Measurements from ENCODE around the gene ABCD4. TPM values are rescaled to one million over a fixed set of nuclear protein-coding genes. Genes with fewer than 3 reads are reported as not detected.

ABCD4 gene
- polyA plus RNA-seq, 3 donors = 13.9 to 54.1 (median 14.2) TPM

GRCh38 chr14:74262076-74262475 is 40.7 kb downstream of the ABCD4 start:
- DNase-seq = no peak
- peaks cover 13% of the 10 kb centered on the region in 2 donors for H3K4me1 ChIP-seq (ENCODE audit: control insufficient read depth in 1 of 2, insufficient read depth in 2 of 2, low read length in 2 of 2)
- H3K4me1 Mint-ChIP-seq = peaks cover 8% of the 10 kb centered on the region
- TF ChIP-seq, protein P1, sequence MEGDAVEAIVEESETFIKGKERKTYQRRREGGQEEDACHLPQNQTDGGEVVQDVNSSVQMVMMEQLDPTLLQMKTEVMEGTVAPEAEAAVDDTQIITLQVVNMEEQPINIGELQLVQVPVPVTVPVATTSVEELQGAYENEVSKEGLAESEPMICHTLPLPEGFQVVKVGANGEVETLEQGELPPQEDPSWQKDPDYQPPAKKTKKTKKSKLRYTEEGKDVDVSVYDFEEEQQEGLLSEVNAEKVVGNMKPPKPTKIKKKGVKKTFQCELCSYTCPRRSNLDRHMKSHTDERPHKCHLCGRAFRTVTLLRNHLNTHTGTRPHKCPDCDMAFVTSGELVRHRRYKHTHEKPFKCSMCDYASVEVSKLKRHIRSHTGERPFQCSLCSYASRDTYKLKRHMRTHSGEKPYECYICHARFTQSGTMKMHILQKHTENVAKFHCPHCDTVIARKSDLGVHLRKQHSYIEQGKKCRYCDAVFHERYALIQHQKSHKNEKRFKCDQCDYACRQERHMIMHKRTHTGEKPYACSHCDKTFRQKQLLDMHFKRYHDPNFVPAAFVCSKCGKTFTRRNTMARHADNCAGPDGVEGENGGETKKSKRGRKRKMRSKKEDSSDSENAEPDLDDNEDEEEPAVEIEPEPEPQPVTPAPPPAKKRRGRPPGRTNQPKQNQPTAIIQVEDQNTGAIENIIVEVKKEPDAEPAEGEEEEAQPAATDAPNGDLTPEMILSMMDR (IDR thresholded peaks at IDR 0.05) = no peak
- no peaks in the 10 kb centered on the region for H4K20me1 ChIP-seq (ENCODE audit: insufficient read depth, low read length)
- no peaks in the 10 kb centered on the region for H3K79me2 ChIP-seq (ENCODE audit: insufficient read depth, low read length)
- H3K27me3 Mint-ChIP-seq (ENCODE audit: low read depth in 3 of 3) = peaks cover 26 to 35% (median 33%) of the 10 kb centered on the region in 3 donors
- H3K4me2 ChIP-seq (replicated peaks; ENCODE audit: extremely low read depth, low read length, poor library complexity, severe bottlenecking) = no peak overlapping the region
- H3K27ac ChIP-seq (ENCODE audit: low read depth in 1 of 2, low read length in 2 of 2) = no peak overlapping the region
- peaks cover 13 to 26% of the 10 kb centered on the region in 2 donors for H3K27me3 ChIP-seq (ENCODE audit: control insufficient read depth in 2 of 2, insufficient read depth in 2 of 2, low read length in 2 of 2)
- no peaks in the 10 kb centered on the region for H3K36me3 ChIP-seq (replicated peaks in 1 of 2; ENCODE audit: control insufficient read depth in 1 of 2, insufficient read depth in 2 of 2, low read length in 2 of 2)
- no peak overlapping the region for H3K4me3 Mint-ChIP-seq
- H3K9me3 Mint-ChIP-seq = peaks cover 0 to 10% (median 0%) of the 10 kb centered on the region in 7 donors
- no peak overlapping the region for H2AFZ ChIP-seq (ENCODE audit: insufficient read depth, low read depth, low read length, poor library complexity, severe bottlenecking)
- intact Hi-C loops (cut with micrococcal nuclease) = no loop called here
- no peak overlapping the region for H3K27ac Mint-ChIP-seq
- H3K9ac ChIP-seq (ENCODE audit: insufficient read depth, low read length, poor library complexity, severe bottlenecking) = no peak overlapping the region
- WGBS (ENCODE audit: insufficient coverage) = 93% methylated on average over 8 of the region's 9 CpGs
- H3K9me3 ChIP-seq (replicated peaks in 1 of 2; ENCODE audit: control insufficient read depth in 1 of 2, insufficient read depth in 1 of 2, low read length in 2 of 2) = no peaks in the 10 kb centered on the region
- no peaks in the 10 kb centered on the region for H3K36me3 Mint-ChIP-seq
- no peak overlapping the region for H3K4me3 ChIP-seq (replicated peaks in 1 of 3; ENCODE audit: low read depth in 2 of 3, low read length in 3 of 3)

- H3K4me1 Mint-ChIP-seq = peaks cover 12% of the 10 kb centered on the region
- H3K9me3 Mint-ChIP-seq = peaks cover 0 to 10% (median 0%) of the 10 kb centered on the region in 7 donors
- no peaks in the 10 kb centered on the region for H3K36me3 Mint-ChIP-seq
- no peak for DNase-seq
- Histone ChIP-seq H3K4me1 (ENCODE audit: control insufficient read depth in 1 of 2, insufficient read depth in 2 of 2, low read length in 2 of 2) (peaks cover 15 to 16% of the 10 kb centered on the region in 2 donors), H3K27ac (ENCODE audit: low read depth in 1 of 2, low read length in 2 of 2) (no peak overlapping the region), H3K79me2 (ENCODE audit: insufficient read depth, low read length) (no peaks in the 10 kb centered on the region), H3K27me3 (ENCODE audit: control insufficient read depth in 2 of 2, insufficient read depth in 2 of 2, low read length in 2 of 2) (peaks cover 13 to 26% of the 10 kb centered on the region in 2 donors), H3K9me3 (replicated peaks in 1 of 2; ENCODE audit: control insufficient read depth in 1 of 2, insufficient read depth in 1 of 2, low read length in 2 of 2) (no peaks in the 10 kb centered on the region), H3K4me2 (replicated peaks; ENCODE audit: extremely low read depth, low read length, poor library complexity, severe bottlenecking) (no peak overlapping the region), H3K9ac (ENCODE audit: insufficient read depth, low read length, poor library complexity, severe bottlenecking) (no peak overlapping the region), H3K36me3 (replicated peaks in 1 of 2; ENCODE audit: control insufficient read depth in 1 of 2, insufficient read depth in 2 of 2, low read length in 2 of 2) (no peaks in the 10 kb centered on the region), H3K4me3 (replicated peaks in 1 of 3; ENCODE audit: low read depth in 2 of 3, low read length in 3 of 3) (no peak overlapping the region), H2AFZ (ENCODE audit: insufficient read depth, low read depth, low read length, poor library complexity, severe bottlenecking) (no peak overlapping the region), H4K20me1 (ENCODE audit: insufficient read depth, low read length) (no peaks in the 10 kb centered on the region)
- H3K27ac Mint-ChIP-seq = no peak overlapping the region
- WGBS (ENCODE audit: insufficient coverage) = 94% methylated on average over 3 of the region's 4 CpGs
- intact Hi-C loops (cut with micrococcal nuclease) = no loop called here
- no peak overlapping the region for H3K4me3 Mint-ChIP-seq
- TF ChIP-seq, protein P1 (IDR thresholded peaks at IDR 0.05) = no peak
- H3K27me3 Mint-ChIP-seq (ENCODE audit: low read depth in 3 of 3) = peaks cover 30 to 42% (median 38%) of the 10 kb centered on the region in 3 donors
Observed at GRCh38 chr14:74261288-74261687, 41.4 kb downstream of the ABCD4 start.
